WTC11 (cell line): Measurements from ENCODE around the gene TRUB1. TPM values are rescaled to one million over a fixed set of nuclear protein-coding genes. Genes with fewer than 3 reads are reported as not detected.

Experiments
- ATAC-seq: fragments of 200-7000 bp; cut with Tn5 transposase; 2 replicates; pipeline ENCODE4 v1.10.0; 2021; ENCODE audit warnings: mild to moderate bottlenecking, moderate library complexity
- CTCF ChIA-PET: fragments of 300-600 bp; sonication (Branson Sonifier 250); formaldehyde crosslinking; loops from one replicate; lab custom pipeline; 2021; ENCODE audit warnings: antibody characterized with exemption; lab: Charles Lee
- POLR2A ChIA-PET: fragments of 350-600 bp; sonication (Branson Sonifier 250); formaldehyde crosslinking; loops from one replicate; lab custom pipeline; 2021; ENCODE audit warnings: antibody characterized with exemption; lab: Charles Lee
- DNase-seq: peaks from one replicate; pipeline ENCODE4 v3.0.0; 2021; ENCODE audit warnings: low spot score
- H3K27ac Mint-ChIP-seq: 2 replicates; pipeline ENCODE4 v1.8.0; 2021; ENCODE audit warnings: mixed read lengths
- H3K27me3 Mint-ChIP-seq: 2 replicates; pipeline ENCODE4 v1.8.0; 2021; ENCODE audit warnings: low read depth, mild to moderate bottlenecking, moderate library complexity, mixed read lengths
- H3K36me3 Mint-ChIP-seq: 2 replicates; pipeline ENCODE4 v1.8.0; 2021; ENCODE audit warnings: mixed read lengths
- H3K4me1 Mint-ChIP-seq: 2 replicates; pipeline ENCODE4 v1.8.0; 2022; ENCODE audit warnings: mixed read lengths
- H3K4me3 Mint-ChIP-seq: 2 replicates; pipeline ENCODE4 v1.8.0; 2021; ENCODE audit warnings: mild to moderate bottlenecking, moderate library complexity, mixed read lengths
- H3K9me3 Mint-ChIP-seq: 2 replicates; pipeline ENCODE4 v1.8.0; 2021; ENCODE audit warnings: mixed read lengths
- CBFB ChIP-seq: sonication (generic); formaldehyde crosslinking; IDR thresholded peaks from 2 replicates; pipeline ENCODE4 v1.8.1; 2022; ENCODE audit warnings: mild to moderate bottlenecking, low read depth, missing genetic modification reagents
- CREB1 ChIP-seq: sonication (generic); formaldehyde crosslinking; IDR thresholded peaks from 2 replicates; pipeline ENCODE4 v1.8.0; 2023; ENCODE audit warnings: mild to moderate bottlenecking, missing genetic modification reagents
- FOXJ3 ChIP-seq: sonication (generic); formaldehyde crosslinking; IDR thresholded peaks from 2 replicates; pipeline ENCODE4 v1.9.0; 2021; ENCODE audit warnings: missing genetic modification reagents, mild to moderate bottlenecking, borderline replicate concordance
- GABPB1 ChIP-seq: sonication (generic); formaldehyde crosslinking; IDR thresholded peaks from 2 replicates; pipeline ENCODE4 v1.8.1; 2023; ENCODE audit warnings: mild to moderate bottlenecking, missing genetic modification reagents
- HMGA2 ChIP-seq: fragments of 250-450 bp; sonication (Bioruptor Pico); IDR thresholded peaks from 2 replicates; pipeline ENCODE4 v1.4.0; 2021; ENCODE audit warnings: mild to moderate bottlenecking, moderate library complexity
- IRF2 ChIP-seq: sonication (generic); formaldehyde crosslinking; IDR thresholded peaks from 2 replicates; pipeline ENCODE4 v1.8.0; 2022; ENCODE audit warnings: low read depth, missing genetic modification reagents, borderline replicate concordance
- NFATC4 ChIP-seq: fragments of 250-450 bp; sonication (Bioruptor Pico); IDR thresholded peaks from 2 replicates; pipeline ENCODE4 v1.9.0; 2021; ENCODE audit warnings: mild to moderate bottlenecking
- NFE2L1 ChIP-seq: sonication (generic); formaldehyde crosslinking; IDR thresholded peaks from 2 replicates; pipeline ENCODE4 v1.8.1; 2023; ENCODE audit warnings: missing genetic modification reagents
- NFYB ChIP-seq: sonication (generic); formaldehyde crosslinking; conservative IDR thresholded peaks from 2 replicates; pipeline ENCODE4 v1.8.0; 2022; ENCODE audit warnings: low read depth, missing genetic modification reagents
- NR2C2 ChIP-seq: sonication (generic); formaldehyde crosslinking; IDR thresholded peaks from 2 replicates; pipeline ENCODE4 v1.8.0; 2022; ENCODE audit warnings: mild to moderate bottlenecking, missing genetic modification reagents
- SMAD3 ChIP-seq: sonication (generic); formaldehyde crosslinking; IDR thresholded peaks from 2 replicates; pipeline ENCODE4 v1.8.0; 2022; ENCODE audit warnings: missing genetic modification reagents, mild to moderate bottlenecking, borderline replicate concordance
- TCF7 ChIP-seq: sonication (generic); formaldehyde crosslinking; IDR thresholded peaks from 2 replicates; pipeline ENCODE4 v1.8.0; 2022; ENCODE audit warnings: mild to moderate bottlenecking, low read depth, missing genetic modification reagents, moderate library complexity
- TEAD1 ChIP-seq: sonication (generic); formaldehyde crosslinking; IDR thresholded peaks from 2 replicates; pipeline ENCODE4 v1.8.0; 2022; ENCODE audit warnings: mild to moderate bottlenecking, missing genetic modification reagents
- TEAD4 ChIP-seq: sonication (generic); formaldehyde crosslinking; IDR thresholded peaks from 2 replicates; pipeline ENCODE4 v1.8.0; 2022; ENCODE audit warnings: mild to moderate bottlenecking, missing genetic modification reagents
- ZNF396 ChIP-seq: fragments of 250-450 bp; sonication (Bioruptor Pico); IDR thresholded peaks from 2 replicates; pipeline ENCODE4 v1.8.0; 2021; ENCODE audit warnings: mild to moderate bottlenecking, moderate library complexity, borderline replicate concordance
- total RNA-seq: library from RNA; stranded (reverse); gene quantifications from 3 replicates; pipeline ENCODE4 v1.2.3, GENCODE V29; 2021
- TF ChIP-seq, protein P1 (sequence below): sonication (generic); formaldehyde crosslinking; IDR thresholded peaks from 2 replicates; pipeline ENCODE4 v1.8.1; 2022; ENCODE audit warnings: missing genetic modification reagents, borderline replicate concordance
- TF ChIP-seq, protein P2 (sequence below): fragments of 250-450 bp; sonication (Bioruptor Pico); IDR thresholded peaks from 2 replicates; pipeline ENCODE4 v1.9.0; 2021; ENCODE audit warnings: mild to moderate bottlenecking
- TF ChIP-seq, protein P3 (sequence below): sonication (generic); formaldehyde crosslinking; IDR thresholded peaks from 2 replicates; pipeline ENCODE4 v1.8.1; 2023; ENCODE audit warnings: mild to moderate bottlenecking, missing genetic modification reagents
- TF ChIP-seq, protein P4 (sequence below): sonication (generic); formaldehyde crosslinking; IDR thresholded peaks from 2 replicates; pipeline ENCODE4 v1.8.0; 2023; ENCODE audit warnings: missing genetic modification reagents
- TF ChIP-seq, protein P5 (sequence below): fragments of 250-450 bp; sonication (Bioruptor Pico); IDR thresholded peaks from 2 replicates; pipeline ENCODE4 v2.1.2; 2022; ENCODE audit warnings: mild to moderate bottlenecking, moderate library complexity

TRUB1 gene
- total RNA-seq, 1 experiment from 2014 or later: 27.8 TPM

DNA sequence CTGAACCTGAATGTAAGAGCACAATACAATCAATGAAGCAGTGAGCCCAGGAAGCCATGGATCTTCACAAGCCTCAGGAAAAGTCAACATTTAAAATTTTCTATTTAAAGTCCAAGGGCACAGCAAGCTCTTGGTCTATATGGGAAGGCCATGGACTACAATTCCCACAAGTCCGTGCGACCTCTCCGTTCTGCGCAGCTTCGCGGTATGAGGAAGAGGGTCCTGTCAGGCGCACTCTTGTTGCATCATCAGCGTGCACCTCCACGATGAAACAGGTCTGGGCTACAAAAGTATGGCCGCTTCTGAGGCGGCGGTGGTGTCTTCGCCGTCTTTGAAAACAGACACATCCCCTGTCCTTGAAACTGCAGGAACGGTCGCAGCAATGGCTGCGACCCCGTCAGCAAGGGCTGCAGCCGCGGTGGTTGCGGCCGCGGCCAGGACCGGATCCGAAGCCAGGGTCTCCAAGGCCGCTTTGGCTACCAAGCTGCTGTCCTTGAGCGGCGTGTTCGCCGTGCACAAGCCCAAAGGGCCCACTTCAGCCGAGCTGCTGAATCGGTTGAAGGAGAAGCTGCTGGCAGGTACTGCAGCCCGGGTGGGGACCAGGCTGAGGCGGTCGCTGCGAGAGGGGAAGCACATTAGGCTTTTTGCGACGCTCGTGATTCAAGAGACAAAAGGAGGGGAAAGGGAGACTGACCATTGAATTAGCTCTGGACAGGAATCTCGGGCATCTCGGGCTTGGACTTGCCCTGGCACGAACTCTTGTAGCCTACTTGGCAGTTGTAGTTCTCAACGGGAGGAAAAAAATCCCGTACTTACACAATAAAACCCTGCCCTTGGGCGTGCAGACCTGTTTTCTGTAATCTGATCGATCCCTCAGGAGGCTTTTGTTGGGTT is at the start of gene TRUB1 (continued):
- no peak for TF ChIP-seq IRF2 (CRISPR knock-in tag)
- TF ChIP-seq, protein P1, sequence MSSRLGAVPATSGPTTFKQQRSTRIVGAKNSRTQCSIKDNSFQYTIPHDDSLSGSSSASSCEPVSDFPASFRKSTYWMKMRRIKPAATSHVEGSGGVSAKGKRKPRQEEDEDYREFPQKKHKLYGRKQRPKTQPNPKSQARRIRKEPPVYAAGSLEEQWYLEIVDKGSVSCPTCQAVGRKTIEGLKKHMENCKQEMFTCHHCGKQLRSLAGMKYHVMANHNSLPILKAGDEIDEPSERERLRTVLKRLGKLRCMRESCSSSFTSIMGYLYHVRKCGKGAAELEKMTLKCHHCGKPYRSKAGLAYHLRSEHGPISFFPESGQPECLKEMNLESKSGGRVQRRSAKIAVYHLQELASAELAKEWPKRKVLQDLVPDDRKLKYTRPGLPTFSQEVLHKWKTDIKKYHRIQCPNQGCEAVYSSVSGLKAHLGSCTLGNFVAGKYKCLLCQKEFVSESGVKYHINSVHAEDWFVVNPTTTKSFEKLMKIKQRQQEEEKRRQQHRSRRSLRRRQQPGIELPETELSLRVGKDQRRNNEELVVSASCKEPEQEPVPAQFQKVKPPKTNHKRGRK (CRISPR knock-in tag): no peak
- TF ChIP-seq, protein P2, sequence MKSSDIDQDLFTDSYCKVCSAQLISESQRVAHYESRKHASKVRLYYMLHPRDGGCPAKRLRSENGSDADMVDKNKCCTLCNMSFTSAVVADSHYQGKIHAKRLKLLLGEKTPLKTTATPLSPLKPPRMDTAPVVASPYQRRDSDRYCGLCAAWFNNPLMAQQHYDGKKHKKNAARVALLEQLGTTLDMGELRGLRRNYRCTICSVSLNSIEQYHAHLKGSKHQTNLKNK (CRISPR knock-in tag): no peak
- no peak for TF ChIP-seq TCF7 (CRISPR knock-in tag)
- TF ChIP-seq, protein P3, sequence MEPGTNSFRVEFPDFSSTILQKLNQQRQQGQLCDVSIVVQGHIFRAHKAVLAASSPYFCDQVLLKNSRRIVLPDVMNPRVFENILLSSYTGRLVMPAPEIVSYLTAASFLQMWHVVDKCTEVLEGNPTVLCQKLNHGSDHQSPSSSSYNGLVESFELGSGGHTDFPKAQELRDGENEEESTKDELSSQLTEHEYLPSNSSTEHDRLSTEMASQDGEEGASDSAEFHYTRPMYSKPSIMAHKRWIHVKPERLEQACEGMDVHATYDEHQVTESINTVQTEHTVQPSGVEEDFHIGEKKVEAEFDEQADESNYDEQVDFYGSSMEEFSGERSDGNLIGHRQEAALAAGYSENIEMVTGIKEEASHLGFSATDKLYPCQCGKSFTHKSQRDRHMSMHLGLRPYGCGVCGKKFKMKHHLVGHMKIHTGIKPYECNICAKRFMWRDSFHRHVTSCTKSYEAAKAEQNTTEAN (CRISPR knock-in tag): peak; percentile 86; the same call in 1 of the 2 replicates
- TF ChIP-seq TEAD4: no peak
- 0 out of 2 replicates have a peak, but pooled peaks have one; percentile 42 for TF ChIP-seq NFE2L1
- TF ChIP-seq, protein P4, sequence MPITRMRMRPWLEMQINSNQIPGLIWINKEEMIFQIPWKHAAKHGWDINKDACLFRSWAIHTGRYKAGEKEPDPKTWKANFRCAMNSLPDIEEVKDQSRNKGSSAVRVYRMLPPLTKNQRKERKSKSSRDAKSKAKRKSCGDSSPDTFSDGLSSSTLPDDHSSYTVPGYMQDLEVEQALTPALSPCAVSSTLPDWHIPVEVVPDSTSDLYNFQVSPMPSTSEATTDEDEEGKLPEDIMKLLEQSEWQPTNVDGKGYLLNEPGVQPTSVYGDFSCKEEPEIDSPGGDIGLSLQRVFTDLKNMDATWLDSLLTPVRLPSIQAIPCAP: no peak
- TF ChIP-seq HMGA2 (CRISPR knock-in tag): no peak
- peak; percentile 92 for TF ChIP-seq TEAD1 (CRISPR knock-in tag)
- TF ChIP-seq NFYB: 0 out of 2 replicates have a peak, but pooled peaks have one; percentile 34
- TF ChIP-seq CBFB (CRISPR knock-in tag): no peak
- TF ChIP-seq, protein P5, sequence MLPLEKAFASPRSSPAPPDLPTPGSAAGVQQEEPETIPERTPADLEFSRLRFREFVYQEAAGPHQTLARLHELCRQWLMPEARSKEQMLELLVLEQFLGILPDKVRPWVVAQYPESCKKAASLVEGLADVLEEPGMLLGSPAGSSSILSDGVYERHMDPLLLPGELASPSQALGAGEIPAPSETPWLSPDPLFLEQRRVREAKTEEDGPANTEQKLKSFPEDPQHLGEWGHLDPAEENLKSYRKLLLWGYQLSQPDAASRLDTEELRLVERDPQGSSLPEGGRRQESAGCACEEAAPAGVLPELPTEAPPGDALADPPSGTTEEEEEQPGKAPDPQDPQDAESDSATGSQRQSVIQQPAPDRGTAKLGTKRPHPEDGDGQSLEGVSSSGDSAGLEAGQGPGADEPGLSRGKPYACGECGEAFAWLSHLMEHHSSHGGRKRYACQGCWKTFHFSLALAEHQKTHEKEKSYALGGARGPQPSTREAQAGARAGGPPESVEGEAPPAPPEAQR: no peak
- TF ChIP-seq NR2C2: no peak
- TF ChIP-seq GABPB1 (CRISPR knock-in tag): peak; percentile 96

DNA sequence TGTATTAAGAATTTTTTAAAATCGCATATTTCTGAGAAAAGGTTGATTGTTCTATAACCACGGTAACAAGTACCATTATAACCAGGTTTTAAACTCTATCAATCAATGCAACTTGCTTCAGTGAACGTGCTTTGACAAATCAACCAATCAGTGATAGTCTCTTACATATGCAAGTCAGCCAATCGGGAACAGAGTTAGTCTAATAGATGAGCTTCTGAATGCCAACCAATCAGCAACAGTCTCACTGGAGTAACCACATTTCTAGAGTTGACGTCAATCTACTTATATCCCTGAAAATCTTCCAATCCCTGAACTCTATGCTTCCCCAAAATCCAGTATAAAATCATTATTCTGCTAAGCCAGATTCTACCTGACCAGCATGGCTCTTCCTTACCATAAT is 44.7 kb upstream of the TRUB1 start:
- no peak for TF ChIP-seq ZNF396
- TF ChIP-seq SMAD3 (CRISPR knock-in tag): no peak
- no peak for TF ChIP-seq NFATC4 (CRISPR knock-in tag)
- TF ChIP-seq FOXJ3 (CRISPR knock-in tag): no peak
- no peak for TF ChIP-seq CREB1 (CRISPR knock-in tag)
- Mint-ChIP-seq H3K27ac (no peak overlapping the region), H3K36me3 (no peaks in the 10 kb centered on the region), H3K4me3 (no peak overlapping the region), H3K9me3 (no peaks in the 10 kb centered on the region), H3K4me1 (peaks cover 15% of the 10 kb centered on the region), H3K27me3 (no peaks in the 10 kb centered on the region)
- ATAC-seq (0 out of 2 replicates have a peak, but pooled peaks have one; percentile 20), DNase-seq (no peak)
- CTCF ChIA-PET: interaction anchor here (1.2 kb wide), 1 partner anchor 15 kb away, joined by 3 read pairs; no protein-coding TSS in a partner anchor
- POLR2A ChIA-PET: no interaction called here
